MV-4-11 (cell line): ENCODE results near the gene SDK2.

Source experiments
- DNase-seq: peaks from one replicate; lab custom pipeline; 2025; lab: John Stamatoyannopoulos, UW

SDK2 gene

GRCh38 chr17:73650617-73651200, 6.5 kb upstream of the SDK2 start:
- DNase-seq, result no peak

- no peak for DNase-seq
These were observed 5.9 kb upstream of the SDK2 start for GRCh38 chr17:73650140-73650539.

- no peak for DNase-seq
These were observed 4.7 kb upstream of the SDK2 start for GRCh38 chr17:73648974-73649373.

- no peak for DNase-seq
These were observed 4.2 kb upstream of the SDK2 start for GRCh38 chr17:73648543-73648820.

GRCh38 chr17:73647772-73648542, 3.7 kb upstream of the SDK2 start:
- no peak for DNase-seq

GRCh38 chr17:73647301-73647695, 3.1 kb upstream of the SDK2 start:
- DNase-seq, result no peak

- DNase-seq, result peak; percentile 12
These were observed 2.4 kb upstream of the SDK2 start for GRCh38 chr17:73646409-73647300.

- DNase-seq, result no peak
These were observed 1.0 kb upstream of the SDK2 start for GRCh38 chr17:73645050-73645871.

- DNase-seq, result no peak
These were observed 447 bp downstream of the SDK2 start for GRCh38 chr17:73643852-73644144.

- no peak for DNase-seq
These were observed 1.0 kb downstream of the SDK2 start for GRCh38 chr17:73643001-73643851.

GRCh38 chr17:73642659-73643000, 1.6 kb downstream of the SDK2 start:
- no peak for DNase-seq

- no peak for DNase-seq
These were observed 2.2 kb downstream of the SDK2 start for GRCh38 chr17:73641826-73642600.

- no peak for DNase-seq
These were observed 3.6 kb downstream of the SDK2 start for GRCh38 chr17:73640691-73641090.

GRCh38 chr17:73639932-73640331, 4.3 kb downstream of the SDK2 start:
- no peak for DNase-seq

- DNase-seq, result no peak
These were observed 4.9 kb downstream of the SDK2 start for GRCh38 chr17:73639322-73639721.

- DNase-seq, result no peak
These were observed 5.7 kb downstream of the SDK2 start for GRCh38 chr17:73638556-73638955.

- no peak for DNase-seq
These were observed 6.4 kb downstream of the SDK2 start for GRCh38 chr17:73637866-73638265.

- DNase-seq, result no peak
These were observed 9.0 kb downstream of the SDK2 start for GRCh38 chr17:73635101-73635817.

- no peak for DNase-seq
These were observed 9.6 kb downstream of the SDK2 start for GRCh38 chr17:73634629-73635028.

- no peak for DNase-seq
These were observed 10.5 kb downstream of the SDK2 start for GRCh38 chr17:73633736-73634135.
